ENCODE measurements around the gene KCNQ1.

DNA sequence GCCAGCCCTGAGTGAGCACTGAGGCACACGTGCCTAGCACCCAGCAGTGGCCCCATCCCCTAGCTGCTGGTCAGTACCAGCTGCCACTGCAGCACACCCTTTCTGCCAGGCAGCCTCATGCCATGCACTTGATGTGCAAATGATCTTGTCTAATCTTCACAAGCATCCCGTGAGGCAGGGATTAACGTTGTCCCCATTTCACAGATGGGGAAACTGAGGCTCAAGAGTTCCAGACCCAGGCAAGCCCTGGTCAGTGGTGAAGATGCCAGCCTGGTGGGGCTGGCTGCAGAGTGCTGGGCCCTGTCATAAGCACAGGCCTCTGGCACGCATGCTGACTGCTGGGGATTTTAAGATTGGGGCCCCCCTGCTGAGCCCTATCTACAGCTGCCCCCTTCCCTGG lies 449.1 kb downstream of the KCNQ1 start:
- TF ChIP-seq, protein P1, sequence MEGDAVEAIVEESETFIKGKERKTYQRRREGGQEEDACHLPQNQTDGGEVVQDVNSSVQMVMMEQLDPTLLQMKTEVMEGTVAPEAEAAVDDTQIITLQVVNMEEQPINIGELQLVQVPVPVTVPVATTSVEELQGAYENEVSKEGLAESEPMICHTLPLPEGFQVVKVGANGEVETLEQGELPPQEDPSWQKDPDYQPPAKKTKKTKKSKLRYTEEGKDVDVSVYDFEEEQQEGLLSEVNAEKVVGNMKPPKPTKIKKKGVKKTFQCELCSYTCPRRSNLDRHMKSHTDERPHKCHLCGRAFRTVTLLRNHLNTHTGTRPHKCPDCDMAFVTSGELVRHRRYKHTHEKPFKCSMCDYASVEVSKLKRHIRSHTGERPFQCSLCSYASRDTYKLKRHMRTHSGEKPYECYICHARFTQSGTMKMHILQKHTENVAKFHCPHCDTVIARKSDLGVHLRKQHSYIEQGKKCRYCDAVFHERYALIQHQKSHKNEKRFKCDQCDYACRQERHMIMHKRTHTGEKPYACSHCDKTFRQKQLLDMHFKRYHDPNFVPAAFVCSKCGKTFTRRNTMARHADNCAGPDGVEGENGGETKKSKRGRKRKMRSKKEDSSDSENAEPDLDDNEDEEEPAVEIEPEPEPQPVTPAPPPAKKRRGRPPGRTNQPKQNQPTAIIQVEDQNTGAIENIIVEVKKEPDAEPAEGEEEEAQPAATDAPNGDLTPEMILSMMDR (conservative IDR thresholded peaks at IDR 0.05; ENCODE audit: low read length), result no peak
- no peak for TF ChIP-seq EZH2phosphoT487 (IDR thresholded peaks at IDR 0.05; ENCODE audit: borderline replicate concordance)

Data from Loucy (cell line).